ENCODE data around the gene MRPS18C.
"Not testable (repeated sequence)": the region's sequence is repeated elsewhere in the genome, so short reads cannot be mapped to it uniquely, and the experiment has no call there.

Gene MRPS18C

GRCh38 chr4:83498187-83498586 lies 42.3 kb downstream of the MRPS18C start:
- no peak for DNase-seq

- DNase-seq, result not testable (repeated sequence)
Measured at GRCh38 chr4:83501671-83502070, 45.8 kb downstream of the MRPS18C start.

GRCh38 chr4:83503974-83504373 lies 48.1 kb downstream of the MRPS18C start:
- DNase-seq, result peak; percentile 9

DNA sequence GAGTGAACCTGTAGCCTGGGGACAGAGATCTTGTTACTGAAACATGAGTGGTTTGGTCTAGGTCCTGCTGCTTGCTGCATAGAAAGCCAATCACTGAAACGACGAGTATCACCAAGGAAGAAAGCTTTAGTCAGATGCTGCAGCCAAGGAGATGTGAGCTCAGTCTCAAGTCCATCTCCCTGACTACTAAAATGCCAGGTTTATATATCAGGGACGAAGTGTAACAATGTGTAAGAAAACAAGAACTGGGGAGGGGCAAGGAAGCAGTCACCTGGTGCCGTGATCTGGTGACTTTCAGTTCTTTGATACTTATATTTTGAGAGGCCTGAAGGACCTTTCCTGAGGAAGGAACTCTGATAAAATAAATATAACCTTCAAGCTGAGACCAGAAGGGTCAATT lies 48.6 kb downstream of the MRPS18C start:
- DNase-seq, result no peak

DNA sequence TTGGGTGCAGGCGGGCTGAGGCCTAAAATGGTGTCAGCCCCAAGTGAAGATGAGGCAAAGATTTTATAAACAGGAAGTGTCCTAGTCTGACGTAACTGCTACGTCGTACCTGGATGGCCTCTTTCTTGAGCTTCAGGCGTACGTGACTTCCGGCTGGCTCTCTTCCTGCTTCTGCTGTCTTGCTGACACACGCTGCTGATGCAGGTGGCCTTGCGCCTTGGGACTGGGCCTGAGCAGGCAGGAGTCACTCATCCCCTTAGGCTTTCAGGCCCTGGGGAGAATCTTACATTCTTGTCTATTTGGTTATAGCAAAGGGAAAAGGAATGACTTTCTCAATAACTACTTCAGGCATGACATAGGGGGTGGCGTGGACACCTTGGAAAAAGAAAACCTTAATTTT lies 49.1 kb downstream of the MRPS18C start:
- DNase-seq, result no peak

DNA sequence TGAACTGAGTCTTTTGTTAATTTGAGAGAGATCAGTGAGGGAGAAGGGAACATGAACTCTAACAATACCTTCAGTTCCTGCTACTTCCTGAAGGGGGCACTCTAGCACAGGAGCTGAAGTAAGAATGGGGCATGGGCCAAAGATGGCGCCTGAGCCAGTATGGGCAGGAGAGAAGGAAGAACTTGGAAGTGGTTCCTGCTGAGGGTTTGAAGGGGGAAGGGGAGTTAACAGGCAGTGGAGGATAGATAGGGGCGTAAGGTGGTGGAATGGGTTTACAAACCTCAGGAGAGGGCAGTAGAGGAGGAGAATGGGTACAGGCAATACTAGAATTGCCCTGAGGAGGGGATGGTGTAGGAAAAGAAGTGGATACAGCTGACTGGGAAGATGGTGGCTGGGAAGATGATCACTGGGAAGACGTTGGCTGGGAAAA lies 53.3 kb downstream of the MRPS18C start:
- DNase-seq, result peak; percentile 38

GRCh38 chr4:83510442-83510841 lies 54.6 kb downstream of the MRPS18C start:
- no peak for DNase-seq

All from activated gamma-delta T cell treated with Interleukin-2 at 50 U/mL for 16 hours (primary cell).